ENCODE data around the gene LTBP3.
"Not testable (repeated sequence)": the region's sequence is repeated elsewhere in the genome, so short reads cannot be mapped to it uniquely, and the experiment has no call there.

The LTBP3 gene

GRCh38 chr11:65571420-65571819 is 13.3 kb upstream of the LTBP3 start:
- DNase-seq (ENCODE audit: low spot score) = no peak

DNA sequence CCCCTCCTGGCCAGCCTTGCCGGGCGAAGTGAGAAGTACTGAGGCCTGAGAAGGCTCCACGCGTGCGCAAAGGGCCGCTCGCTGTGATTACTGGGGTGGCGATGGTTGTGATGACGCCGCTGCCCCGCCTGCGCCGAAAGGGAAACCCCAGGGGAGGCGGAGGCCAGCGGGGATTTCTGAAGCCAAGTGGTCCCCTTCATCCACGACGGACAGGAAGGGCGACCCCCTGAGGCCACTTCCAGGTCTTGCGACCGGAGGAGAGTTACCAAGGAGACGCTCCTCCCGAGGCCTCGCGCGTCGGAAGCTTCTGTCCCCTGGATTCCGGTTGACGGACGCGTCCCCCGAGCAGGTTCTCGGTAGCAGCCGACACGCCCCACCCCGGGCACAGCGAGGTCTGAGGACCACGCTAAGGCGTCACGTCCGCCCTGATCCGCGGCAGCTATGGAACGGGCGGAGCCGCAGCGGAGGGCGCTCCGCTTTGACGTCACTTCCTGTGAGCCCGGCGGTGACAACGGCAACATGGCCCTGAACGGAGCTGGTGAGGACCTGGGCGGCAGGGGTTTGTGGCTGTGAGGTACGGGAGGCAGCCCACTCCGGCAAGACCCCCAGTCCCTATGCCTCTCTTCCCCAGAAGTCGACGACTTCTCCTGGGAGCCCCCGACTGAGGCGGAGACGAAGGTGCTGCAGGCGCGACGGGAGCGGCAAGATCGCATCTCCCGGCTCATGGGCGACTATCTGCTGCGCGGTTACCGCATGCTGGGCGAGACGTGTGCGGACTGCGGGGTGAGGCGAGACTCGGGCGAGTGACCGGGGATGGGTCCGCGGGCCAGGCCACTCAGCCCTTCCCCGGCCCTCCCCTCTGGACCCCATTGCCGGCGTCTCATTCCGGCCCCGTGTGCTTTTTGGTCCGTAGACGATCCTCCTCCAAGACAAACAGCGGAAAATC is 12.1 kb upstream of the LTBP3 start, which contains the start of gene ZNRD2:
TSS of gene ZNRD2 (plus strand) at position 505 of the 946 bp plus-strand sequence. CDS start at position 520, 15 bp downstream.
- peak; percentile 94 for DNase-seq (ENCODE audit: low spot score)

DNA sequence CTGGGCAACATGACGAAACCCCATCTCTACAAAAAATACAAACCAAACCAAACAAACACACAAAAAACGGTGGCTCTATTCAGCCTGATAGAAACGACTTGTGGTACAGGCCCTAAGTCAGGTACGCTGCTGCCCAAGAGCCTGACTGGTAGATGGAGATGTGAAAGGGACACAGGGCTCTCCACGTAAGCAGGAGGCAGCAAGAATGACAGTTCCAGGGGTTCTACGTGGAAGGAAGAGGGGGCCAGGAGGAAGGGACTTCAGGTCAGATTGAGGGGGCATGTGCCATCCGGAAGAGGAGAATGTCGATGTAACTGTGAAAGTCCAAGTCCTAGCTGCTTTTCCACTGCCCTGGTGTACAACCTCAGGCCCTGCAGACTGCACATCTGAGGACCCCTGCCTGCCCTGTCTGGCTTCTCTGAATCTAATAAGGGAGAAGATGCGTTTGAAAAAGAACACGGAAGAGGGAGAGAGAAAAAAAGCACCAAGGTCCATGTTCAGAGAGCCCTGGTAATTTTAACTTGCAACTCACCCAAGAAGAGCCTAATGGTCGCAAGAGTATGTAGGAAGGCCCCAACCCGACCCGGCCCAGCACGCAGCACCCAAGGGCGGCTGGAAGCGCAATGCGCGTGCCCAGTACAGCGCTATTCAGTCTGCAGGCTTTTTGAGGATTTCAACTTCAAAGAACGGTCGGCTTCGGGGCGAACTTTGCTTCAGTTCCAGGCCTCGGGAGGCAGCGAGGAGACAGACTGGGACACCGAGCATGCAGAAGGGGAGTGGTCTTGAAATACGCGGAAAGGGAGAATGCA is 11.2 kb upstream of the LTBP3 start:
- no peak for DNase-seq (ENCODE audit: low spot score)

DNA sequence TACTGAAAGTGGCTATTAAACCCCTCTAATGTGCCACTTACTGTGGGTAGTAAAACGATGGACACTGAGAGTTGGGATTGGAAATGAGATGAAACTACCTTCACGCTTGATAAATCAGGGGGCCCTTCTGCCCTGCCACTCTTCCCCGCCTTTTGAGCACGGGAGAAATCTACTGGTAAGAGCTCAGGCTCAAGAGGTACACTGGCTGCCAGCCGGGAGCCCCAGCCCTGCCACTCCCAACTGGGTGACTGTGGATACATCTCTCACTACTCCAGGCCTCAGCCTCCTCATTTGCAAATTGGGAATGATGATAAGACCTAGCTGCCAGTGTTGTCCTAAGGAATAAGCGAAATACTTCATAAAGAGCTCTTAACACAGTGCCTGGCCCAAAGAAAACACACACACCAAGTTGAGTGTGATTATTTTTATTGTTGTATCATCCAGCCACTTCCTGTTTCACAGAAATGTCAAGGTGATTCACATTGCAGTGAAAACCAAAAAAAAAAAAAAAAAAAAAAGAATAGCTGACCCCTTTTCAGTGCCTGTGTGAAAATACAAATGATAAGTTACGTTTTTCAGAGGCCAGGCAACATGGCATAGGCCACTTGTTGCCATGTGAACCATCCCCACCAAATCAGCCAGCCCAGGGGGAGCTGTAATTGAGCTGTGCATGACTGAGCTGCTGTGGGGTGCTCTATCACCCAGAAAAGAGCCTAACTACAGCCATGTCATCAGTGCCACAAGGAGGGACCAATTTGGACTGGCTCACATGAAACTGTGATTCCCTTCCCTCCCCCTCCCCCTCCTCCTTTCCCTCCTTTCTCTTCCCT is 7.7 kb upstream of the LTBP3 start:
- no peak for DNase-seq (ENCODE audit: low spot score)

- DNase-seq (ENCODE audit: low spot score) = not testable (repeated sequence)
Measured at GRCh38 chr11:65564879-65565559, 6.9 kb upstream of the LTBP3 start.

DNA sequence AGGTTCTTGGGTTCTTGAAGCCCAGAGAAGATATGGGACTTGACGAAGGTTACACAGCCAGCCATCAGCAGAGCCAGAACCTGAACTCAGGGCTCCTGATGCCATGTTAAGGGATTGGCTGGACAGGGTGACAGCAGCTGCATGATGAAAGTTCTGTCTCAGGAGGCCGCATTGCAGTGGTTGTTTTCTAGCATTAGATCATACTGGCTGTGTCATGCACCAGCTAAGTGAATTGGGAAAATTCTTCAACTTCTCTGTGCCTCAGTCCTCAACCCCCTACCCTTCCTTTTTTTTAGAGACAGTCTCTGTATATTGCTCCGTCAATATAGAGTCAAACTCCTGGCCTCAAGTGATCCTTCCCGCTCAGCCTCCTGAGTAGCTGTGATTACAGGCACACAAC is 5.4 kb upstream of the LTBP3 start:
- no peak for DNase-seq (ENCODE audit: low spot score)

DNA sequence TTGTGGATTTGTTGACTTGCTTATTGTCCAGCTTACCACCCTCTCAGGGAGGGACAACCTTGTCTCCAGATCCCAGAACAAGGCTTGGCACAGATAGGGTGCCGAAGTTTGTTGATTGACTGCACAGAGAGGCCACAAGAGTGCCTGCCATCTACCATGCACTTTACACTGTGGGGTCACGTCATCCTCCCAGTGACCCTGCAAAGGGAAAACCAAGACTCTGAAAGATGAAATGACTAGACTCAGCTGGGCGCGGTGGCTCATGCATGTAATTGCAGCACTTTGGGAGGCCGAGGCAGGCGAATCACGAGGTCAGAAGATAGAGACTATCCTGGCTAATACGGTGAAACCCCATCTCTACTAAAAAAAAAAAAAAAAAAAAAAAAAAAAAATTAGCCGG is 4.6 kb upstream of the LTBP3 start:
- DNase-seq (ENCODE audit: low spot score) = no peak

DNA sequence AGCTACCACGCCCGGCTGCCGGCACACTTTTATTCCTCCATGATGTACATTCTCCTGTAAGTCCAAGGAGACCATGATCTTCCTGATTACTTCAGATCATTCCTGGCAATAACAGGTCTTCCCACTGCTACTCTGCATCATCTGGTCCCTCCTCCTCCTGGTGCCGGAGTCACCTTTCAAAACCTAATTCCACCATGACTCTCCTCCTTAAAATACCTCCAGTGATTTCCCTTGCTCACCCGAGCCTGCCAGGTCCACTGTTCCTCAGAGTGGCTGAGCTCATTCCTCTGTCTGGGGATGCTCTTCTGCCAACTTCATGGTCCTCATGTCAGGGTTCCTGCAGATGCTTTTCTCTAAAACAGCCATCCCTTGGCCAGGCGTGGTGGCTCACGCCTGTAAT is 3.9 kb upstream of the LTBP3 start:
- DNase-seq (ENCODE audit: low spot score) = no peak

- no peak for DNase-seq (ENCODE audit: low spot score)
Measured at GRCh38 chr11:65560555-65561418, 2.6 kb upstream of the LTBP3 start.

GRCh38 chr11:65559951-65560537 is 1.9 kb upstream of the LTBP3 start:
- no peak for DNase-seq (ENCODE audit: low spot score)

DNA sequence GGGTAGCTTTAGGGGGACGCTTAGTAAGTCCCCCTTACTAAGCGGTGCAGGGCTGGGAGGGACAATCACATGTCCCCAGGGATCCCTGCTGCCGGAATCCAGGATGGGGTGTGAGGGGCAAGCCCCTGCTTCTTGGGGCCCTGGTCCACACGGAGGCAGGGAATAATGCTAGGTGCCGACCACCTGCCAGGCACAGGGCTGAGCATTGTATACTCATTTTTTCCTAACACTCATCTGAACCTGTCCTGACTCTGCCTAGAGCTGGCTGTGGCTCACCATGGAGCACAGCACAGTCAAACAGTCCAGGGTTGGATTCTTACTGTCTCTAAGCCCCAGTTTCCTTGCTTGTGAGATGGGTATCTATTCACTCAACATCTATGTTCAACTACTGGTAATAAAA is 1.4 kb upstream of the LTBP3 start:
- DNase-seq (ENCODE audit: low spot score) = no peak

DNA sequence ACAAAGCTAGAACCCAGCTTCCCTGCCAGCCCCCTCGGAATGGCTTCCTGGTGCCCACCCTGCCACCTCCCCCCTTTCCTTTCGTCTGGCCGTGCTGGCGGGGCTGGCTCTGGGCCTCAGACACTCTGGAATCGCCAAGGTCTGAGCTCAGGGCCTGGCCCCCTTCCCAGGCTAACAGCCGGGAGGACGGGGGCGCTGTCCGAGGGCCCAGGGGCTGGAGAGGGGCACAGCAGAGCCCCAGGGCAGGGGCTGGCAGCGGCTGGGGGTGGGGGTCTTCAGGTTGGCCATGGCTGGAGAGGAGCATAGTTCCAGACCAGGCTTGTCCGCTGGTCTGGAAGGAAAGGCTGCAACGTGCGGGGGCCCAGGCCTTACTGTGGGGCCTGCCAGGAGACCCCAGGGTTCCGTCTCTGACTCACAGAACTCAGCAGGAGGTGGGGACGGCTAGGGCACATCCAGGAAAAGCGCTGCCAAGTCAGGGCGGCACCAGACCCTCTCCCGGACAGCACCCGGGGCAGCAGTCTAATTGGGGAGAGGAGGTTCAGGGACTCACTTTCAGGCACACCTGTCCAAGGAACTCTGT is 861 bp upstream of the LTBP3 start:
- no peak for DNase-seq (ENCODE audit: low spot score)

DNA sequence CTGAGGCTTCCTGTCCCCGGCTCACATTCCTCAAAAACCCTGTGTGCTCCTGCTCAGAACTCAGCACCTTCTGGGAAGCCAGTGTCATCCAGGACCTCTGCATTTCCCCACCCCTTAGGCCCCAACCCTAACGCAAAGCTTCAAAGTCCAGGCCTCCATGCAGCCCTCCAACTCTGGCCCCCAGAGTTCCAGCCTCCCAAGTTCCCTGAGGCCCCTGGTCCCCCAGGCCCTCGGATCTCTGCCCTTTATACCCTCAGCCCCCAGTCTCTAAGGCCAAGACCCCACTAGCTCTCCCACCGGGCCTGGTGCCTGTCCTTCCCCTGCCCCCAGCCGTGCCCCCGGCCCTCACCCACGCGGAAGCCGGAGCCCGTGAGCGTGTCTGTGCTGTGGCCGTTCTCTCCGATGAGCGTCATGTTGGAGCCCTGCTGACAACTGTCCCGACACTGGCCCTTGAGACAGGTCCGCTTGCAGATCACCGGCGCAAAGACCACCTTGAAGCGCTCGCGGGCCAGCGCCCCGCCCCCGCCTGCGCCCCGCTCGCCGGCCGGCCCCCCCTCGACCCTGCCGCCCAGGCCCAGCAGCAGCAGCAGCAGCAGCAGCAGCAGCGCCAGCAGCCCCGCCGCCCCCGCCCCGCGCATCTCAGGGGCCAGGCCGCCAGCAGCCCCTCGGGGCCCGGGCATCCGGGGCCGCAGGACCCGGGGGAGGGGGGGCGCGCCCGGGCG is 718 bp downstream of the LTBP3 start:
- no peak for DNase-seq (ENCODE audit: low spot score)

- DNase-seq (ENCODE audit: low spot score) = no peak
Measured at GRCh38 chr11:65556470-65557279, 1.5 kb downstream of the LTBP3 start.

DNA sequence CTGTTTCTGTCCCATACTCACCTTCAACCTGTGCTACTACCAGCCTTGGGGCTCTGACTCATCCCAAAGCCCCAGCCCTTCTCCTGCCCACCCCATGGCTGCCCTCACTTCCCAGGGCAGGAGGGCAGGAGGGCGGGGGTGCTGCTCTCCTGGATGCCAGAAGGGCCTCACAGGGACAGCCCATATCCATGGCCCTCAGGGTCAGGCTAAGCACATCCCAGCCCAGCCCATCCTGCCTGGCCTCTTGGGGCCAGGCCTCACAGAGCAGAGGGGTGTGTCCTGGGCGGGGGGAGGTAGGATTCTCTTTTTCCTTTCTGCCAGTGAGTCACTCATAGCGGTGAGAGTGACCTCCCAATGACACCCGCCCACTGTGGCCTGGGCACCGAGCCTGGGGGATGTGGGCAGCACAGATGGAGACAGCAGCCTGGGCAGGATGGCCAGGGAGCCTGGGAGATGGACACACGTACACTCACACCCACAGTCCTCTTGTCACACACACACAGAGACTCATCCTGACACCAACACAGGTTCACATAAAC is 2.4 kb downstream of the LTBP3 start:
- DNase-seq (ENCODE audit: low spot score) = peak; percentile 77

DNA sequence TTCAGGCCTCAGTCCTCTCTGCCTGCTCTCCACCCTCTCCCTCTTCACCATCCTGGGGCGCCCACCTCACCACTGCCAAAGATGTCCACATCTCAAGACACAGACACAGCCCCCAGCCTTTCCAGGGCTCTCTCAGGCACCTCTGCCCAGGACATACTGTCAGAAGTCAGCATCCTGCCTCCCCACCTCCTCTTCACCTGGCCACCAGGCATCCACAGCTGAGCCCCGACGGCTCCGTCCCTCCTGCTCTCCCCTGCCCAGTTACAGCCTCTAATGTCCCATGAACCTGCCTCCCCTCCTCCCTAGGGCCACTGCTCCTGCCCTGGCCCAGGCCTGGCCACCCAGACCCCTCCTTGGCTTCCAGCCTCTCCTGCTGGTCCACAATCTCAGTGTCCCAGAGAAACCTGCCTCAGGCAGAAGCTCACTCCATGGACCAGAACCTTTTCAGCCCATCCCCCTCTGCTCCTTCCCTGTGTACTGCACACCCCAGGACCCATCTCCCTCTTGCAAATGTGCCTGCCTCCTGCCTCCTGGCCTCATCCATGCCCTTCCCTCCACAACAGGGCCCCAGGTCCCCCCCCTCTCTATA is 3.2 kb downstream of the LTBP3 start:
- no peak for DNase-seq (ENCODE audit: low spot score)

DNA sequence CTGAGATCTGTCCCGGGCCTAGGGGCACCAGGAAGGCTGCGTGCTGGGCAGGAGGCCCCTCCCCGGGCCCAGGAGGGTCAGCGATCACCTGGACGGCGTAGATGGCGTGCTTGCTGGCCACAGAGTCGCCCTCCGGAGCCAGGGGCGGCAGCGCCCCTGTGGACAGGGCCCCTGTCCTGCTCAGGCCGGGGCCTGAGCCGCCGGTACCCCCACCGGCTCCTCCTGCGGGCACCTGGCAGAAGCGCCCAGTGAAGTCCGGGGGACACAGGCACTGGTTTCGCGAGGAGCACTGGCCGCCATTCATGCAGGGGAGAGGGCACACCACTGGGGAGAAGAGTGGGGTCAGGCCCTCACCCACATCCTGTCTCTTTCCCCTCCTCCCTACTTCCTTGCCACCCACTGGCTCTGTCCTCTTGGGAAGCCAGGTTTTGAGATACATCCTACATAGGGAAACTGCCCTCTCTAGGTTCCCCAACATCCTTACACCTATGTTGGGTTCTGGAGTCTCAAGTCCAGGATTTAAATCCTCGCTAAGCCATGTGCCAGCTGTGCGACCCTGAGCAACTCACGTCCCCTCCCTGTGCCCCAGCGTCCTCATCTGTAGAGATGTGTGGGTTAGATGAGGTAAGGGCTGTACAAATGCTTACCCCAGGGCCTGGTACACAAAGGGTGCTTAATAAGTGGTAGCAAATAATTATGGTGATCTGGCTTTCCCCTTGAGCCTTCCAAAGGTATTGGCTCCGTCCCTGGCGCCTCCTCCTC is 3.9 kb downstream of the LTBP3 start:
- DNase-seq (ENCODE audit: low spot score) = no peak
